ENCODE measurements around the gene KIF26A. TPM values are rescaled to one million over a fixed set of nuclear protein-coding genes. Genes with fewer than 3 reads are reported as not detected.

KIF26A gene
- total and polyA plus RNA-seq, 7 donors: 0.99 to 3.2 (median 1.8) TPM

GRCh38 chr14:104169699-104170479 lies 31.5 kb downstream of the KIF26A start:
- no peak overlapping the region for H3K4me3 ChIP-seq
- H3K4me1 ChIP-seq: no peaks in the 10 kb centered on the region
- intact Hi-C loops (cut with DNase I): no loop called here
- 18 to 25% (median 19%) methylated on average over 27 of the region's 27 CpGs for WGBS, 3 donors
- no peak overlapping the region for H3K27ac ChIP-seq
- DNase-seq (no peak), ATAC-seq (peak in 1 of 4 donors; percentile 32)
- peaks cover 0 to 54% (median 6%) of the 10 kb centered on the region in 3 donors for H3K27me3 ChIP-seq (ENCODE audit: insufficient read depth in 3 of 3, low read length in 2 of 3)
- TF ChIP-seq CTCF (IDR thresholded peaks at IDR 0.05): no peak
- H3K36me3 ChIP-seq (ENCODE audit: insufficient read depth in 1 of 2, low read depth in 1 of 2): no peaks in the 10 kb centered on the region
- no peaks in the 10 kb centered on the region for H3K9me3 ChIP-seq

GRCh38 chr14:104171029-104171697 lies 32.8 kb downstream of the KIF26A start:
- intact Hi-C loops (cut with DNase I): no loop called here
- Histone ChIP-seq H3K9me3 (no peaks in the 10 kb centered on the region), H3K27me3 (ENCODE audit: insufficient read depth in 3 of 3, low read length in 2 of 3) (peaks cover 0 to 54% (median 6%) of the 10 kb centered on the region in 3 donors), H3K4me1 (no peaks in the 10 kb centered on the region), H3K27ac (no peak overlapping the region), H3K4me3 (no peak overlapping the region), H3K36me3 (ENCODE audit: insufficient read depth in 1 of 2, low read depth in 1 of 2) (no peaks in the 10 kb centered on the region)
- no peak for TF ChIP-seq CTCF (IDR thresholded peaks at IDR 0.05)
- DNase-seq (no peak), ATAC-seq (peak in 1 of 4 donors; percentile 10)
- WGBS, 3 donors: 69 to 76% (median 70%) methylated on average over 27 to 28 of the region's 28 CpGs

DNA sequence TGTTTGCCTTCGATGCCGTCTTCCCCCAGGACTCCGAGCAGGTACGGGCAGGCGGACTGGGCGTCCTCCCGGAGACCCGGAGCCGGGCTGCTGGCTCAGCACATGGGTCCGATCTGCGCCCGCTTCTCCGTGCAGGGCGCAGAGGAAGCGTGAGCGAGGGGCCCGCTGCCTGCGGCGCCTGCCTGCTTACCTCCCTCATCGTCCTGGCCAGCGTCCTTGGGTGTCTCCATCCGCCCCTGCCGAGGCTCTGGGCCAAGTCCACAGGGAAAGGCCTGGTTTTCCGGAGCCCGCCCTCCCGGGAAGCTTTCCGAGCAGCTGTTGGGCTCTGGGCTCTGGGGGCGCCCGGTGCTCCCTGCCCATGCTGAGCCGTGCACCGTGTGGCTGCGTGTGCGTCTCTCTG lies 33.5 kb downstream of the KIF26A start:
- H3K9me3 ChIP-seq: no peaks in the 10 kb centered on the region
- H3K27ac ChIP-seq: no peak overlapping the region
- no peak for TF ChIP-seq CTCF (IDR thresholded peaks at IDR 0.05)
- H3K4me1 ChIP-seq: no peaks in the 10 kb centered on the region
- DNase-seq (no peak), ATAC-seq (peak in 1 of 4 donors; percentile 56)
- peak overlapping the region; percentile 4 for H3K4me3 ChIP-seq
- intact Hi-C loops (cut with DNase I): no loop called here
- peaks cover 0 to 54% (median 6%) of the 10 kb centered on the region in 3 donors for H3K27me3 ChIP-seq (ENCODE audit: insufficient read depth in 3 of 3, low read length in 2 of 3)
- H3K36me3 ChIP-seq (ENCODE audit: insufficient read depth in 1 of 2, low read depth in 1 of 2): no peaks in the 10 kb centered on the region
- WGBS, 3 donors: 26 to 50% (median 27%) methylated on average over 29 to 33 of the region's 33 CpGs

DNA sequence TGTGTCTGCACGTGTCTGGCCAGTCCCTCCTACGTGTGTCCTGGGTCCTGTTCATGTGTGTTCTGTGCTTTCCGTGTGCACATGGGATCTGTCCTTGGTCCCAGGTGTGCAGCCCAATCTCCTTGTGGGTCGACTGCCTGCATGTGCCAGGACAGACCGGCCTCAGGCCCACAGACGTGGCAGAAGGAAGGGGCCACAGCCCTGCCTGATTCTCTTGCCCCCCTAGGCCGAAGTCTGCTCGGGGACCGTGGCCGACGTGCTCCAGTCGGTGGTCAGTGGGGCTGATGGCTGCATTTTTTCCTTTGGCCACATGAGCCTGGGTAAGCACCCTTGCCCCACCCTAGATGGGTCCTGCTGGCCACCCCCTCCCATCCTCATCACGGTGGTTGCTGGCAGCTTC lies 34.0 kb downstream of the KIF26A start:
- no peak overlapping the region for H3K4me3 ChIP-seq
- H3K4me1 ChIP-seq: no peaks in the 10 kb centered on the region
- WGBS, 3 donors: 56 to 81% (median 63%) methylated on average over 13 of the region's 13 CpGs
- no peaks in the 10 kb centered on the region for H3K9me3 ChIP-seq
- intact Hi-C loops (cut with DNase I): no loop called here
- no peak overlapping the region for H3K27ac ChIP-seq
- peaks cover 0 to 54% (median 6%) of the 10 kb centered on the region in 3 donors for H3K27me3 ChIP-seq (ENCODE audit: insufficient read depth in 3 of 3, low read length in 2 of 3)
- no peak for ATAC-seq
- DNase-seq: no peak
- no peak for TF ChIP-seq CTCF (IDR thresholded peaks at IDR 0.05)
- no peaks in the 10 kb centered on the region for H3K36me3 ChIP-seq (ENCODE audit: insufficient read depth in 1 of 2, low read depth in 1 of 2)

All from psoas muscle (tissue), 8 donors.